Measurements from ENCODE around the gene CHST1.

Gene CHST1

GRCh38 chr11:45617871-45618601 is 47.4 kb downstream of the CHST1 start:
- no peak for TF ChIP-seq ZNF8 (CRISPR knock-in tag; IDR thresholded peaks at IDR 0.05)
- TF ChIP-seq ZFP30 (CRISPR knock-in tag; IDR thresholded peaks at IDR 0.05) = no peak
- no peak for TF ChIP-seq OSR1 (CRISPR knock-in tag; IDR thresholded peaks at IDR 0.05)
- no peak for TF ChIP-seq CSRNP3 (CRISPR knock-in tag; IDR thresholded peaks at IDR 0.05)
- no peak for TF ChIP-seq TOX (CRISPR knock-in tag; IDR thresholded peaks at IDR 0.05; ENCODE audit: borderline replicate concordance)
- no peak for TF ChIP-seq CSDC2 (CRISPR knock-in tag; IDR thresholded peaks at IDR 0.05)
- TF ChIP-seq ISL1 (CRISPR knock-in tag; IDR thresholded peaks at IDR 0.05) = no peak
- no peak for TF ChIP-seq ESRRG (CRISPR knock-in tag; IDR thresholded peaks at IDR 0.05)
- TF ChIP-seq TCF4 (CRISPR knock-in tag; IDR thresholded peaks at IDR 0.05; ENCODE audit: borderline replicate concordance) = no peak
- no peak for TF ChIP-seq BACH2 (CRISPR knock-in tag; IDR thresholded peaks at IDR 0.05; ENCODE audit: borderline replicate concordance)
- TF ChIP-seq ZNF565 (CRISPR knock-in tag; conservative IDR thresholded peaks at IDR 0.05; ENCODE audit: low read depth) = no peak
- no peak for TF ChIP-seq GLIS3 (CRISPR knock-in tag; IDR thresholded peaks at IDR 0.05)
- TF ChIP-seq ZC3H10 (CRISPR knock-in tag; IDR thresholded peaks at IDR 0.05) = no peak
- no peak for TF ChIP-seq PPARA (CRISPR knock-in tag; IDR thresholded peaks at IDR 0.05; ENCODE audit: borderline replicate concordance)
- ATAC-seq = no peak

- no peak for ATAC-seq
- TF ChIP-seq ESRRG (CRISPR knock-in tag; IDR thresholded peaks at IDR 0.05) (no peak), POU6F1 (CRISPR knock-in tag; IDR thresholded peaks at IDR 0.05; ENCODE audit: borderline replicate concordance, low read depth) (no peak), TCF4 (CRISPR knock-in tag; IDR thresholded peaks at IDR 0.05; ENCODE audit: borderline replicate concordance) (no peak), SNAI2 (CRISPR knock-in tag; IDR thresholded peaks at IDR 0.05) (no peak), TOX (CRISPR knock-in tag; IDR thresholded peaks at IDR 0.05; ENCODE audit: borderline replicate concordance) (no peak)
Observed at GRCh38 chr11:45616802-45617549, 48.4 kb downstream of the CHST1 start.

- no peak for ATAC-seq
- TF ChIP-seq ISL1 (CRISPR knock-in tag; IDR thresholded peaks at IDR 0.05) = no peak
- TF ChIP-seq OSR1 (CRISPR knock-in tag; IDR thresholded peaks at IDR 0.05) = no peak
- TF ChIP-seq GLIS3 (CRISPR knock-in tag; IDR thresholded peaks at IDR 0.05) = no peak
- no peak for TF ChIP-seq ZNF70 (CRISPR knock-in tag; IDR thresholded peaks at IDR 0.05)
- no peak for TF ChIP-seq POU6F1 (CRISPR knock-in tag; IDR thresholded peaks at IDR 0.05; ENCODE audit: borderline replicate concordance, low read depth)
- TF ChIP-seq TCF4 (CRISPR knock-in tag; IDR thresholded peaks at IDR 0.05; ENCODE audit: borderline replicate concordance) = no peak
- TF ChIP-seq ZFP30 (CRISPR knock-in tag; IDR thresholded peaks at IDR 0.05) = no peak
- no peak for TF ChIP-seq ZC3H10 (CRISPR knock-in tag; IDR thresholded peaks at IDR 0.05)
- no peak for TF ChIP-seq ZNF565 (CRISPR knock-in tag; conservative IDR thresholded peaks at IDR 0.05; ENCODE audit: low read depth)
- no peak for TF ChIP-seq ZNF8 (CRISPR knock-in tag; IDR thresholded peaks at IDR 0.05)
- no peak for TF ChIP-seq CREB5 (CRISPR knock-in tag; IDR thresholded peaks at IDR 0.05; ENCODE audit: low read depth)
- no peak for TF ChIP-seq CSDC2 (CRISPR knock-in tag; IDR thresholded peaks at IDR 0.05)
- no peak for TF ChIP-seq TSHZ2 (CRISPR knock-in tag; IDR thresholded peaks at IDR 0.05)
- no peak for TF ChIP-seq BACH2 (CRISPR knock-in tag; IDR thresholded peaks at IDR 0.05; ENCODE audit: borderline replicate concordance)
- no peak for TF ChIP-seq ZFP3 (CRISPR knock-in tag; IDR thresholded peaks at IDR 0.05)
- TF ChIP-seq PPARA (CRISPR knock-in tag; IDR thresholded peaks at IDR 0.05; ENCODE audit: borderline replicate concordance) = no peak
Observed at GRCh38 chr11:45615182-45615792, 50.1 kb downstream of the CHST1 start.
